CD4-positive, alpha-beta T cell (primary cell): ENCODE data around the gene GPR176. TPM values are rescaled to one million over a fixed set of nuclear protein-coding genes. Genes with fewer than 3 reads are reported as not detected.

Experiments
- ATAC-seq: fragments of 200-7000 bp; cut with Tn5 transposase; one replicate; pipeline ENCODE4 v1.10.0; 2022; ENCODE audit warnings: mild to moderate bottlenecking; ENCODE audit not compliant: poor library complexity
- CTCF ChIA-PET: fragments of 350-600 bp; sonication (Branson Sonifier 250); formaldehyde crosslinking; loops from one replicate; lab custom pipeline; 2021; ENCODE audit warnings: antibody characterized with exemption, inconsistent platforms; lab: Charles Lee
- POLR2A ChIA-PET: fragments of 350-600 bp; sonication (Branson Sonifier 250); formaldehyde crosslinking; loops from one replicate; lab custom pipeline; 2021; ENCODE audit warnings: antibody characterized with exemption, inconsistent platforms; lab: Charles Lee
- DNase-seq, 14 experiments: peaks; one replicate each; pipeline ENCODE4 v3.0.0-alpha.2; 2013 to 2020; ENCODE audit warnings: mixed read lengths in 2 of 14
- H3K27ac ChIP-seq, 2 donors: one replicate each; pipeline versions ENCODE4 v1.5.1 to v1.7.0; 2013; ENCODE audit warnings: low read length in 2 of 2, low read depth in 1 of 2, mild to moderate bottlenecking in 1 of 2
- H3K27me3 ChIP-seq, 2 experiments: 1 replicate in 1 of 2; 2 replicates in 1 of 2; pipeline versions ENCODE4 v1.6.1 to v1.7.0; 2013; ENCODE audit warnings: low read length in 2 of 2, control low read depth in 1 of 2, mild to moderate bottlenecking in 1 of 2, moderate library complexity in 1 of 2; ENCODE audit not compliant: insufficient read depth in 2 of 2, control insufficient read depth in 1 of 2
- H3K36me3 ChIP-seq: one replicate; pipeline ENCODE4 v1.6.1; 2013; ENCODE audit warnings: low read length, control low read depth; ENCODE audit not compliant: insufficient read depth
- H3K4me1 ChIP-seq: one replicate; pipeline ENCODE4 v1.6.1; 2013; ENCODE audit warnings: low read length, control low read depth; ENCODE audit not compliant: insufficient read depth
- H3K4me3 ChIP-seq: one replicate; pipeline ENCODE4 v1.5.1; 2013; ENCODE audit warnings: mild to moderate bottlenecking, low read length, moderate library complexity
- H3K9me3 ChIP-seq, 2 experiments: 1 replicate in 1 of 2; 2 replicates in 1 of 2; pipeline versions ENCODE4 v1.6.1 to v1.7.0; 2013; ENCODE audit warnings: low read length in 2 of 2, mild to moderate bottlenecking in 2 of 2, control low read depth in 1 of 2, moderate library complexity in 1 of 2; ENCODE audit not compliant: control insufficient read depth in 1 of 2, insufficient read depth in 1 of 2
- H3K27ac Mint-ChIP-seq: one replicate; pipeline ENCODE4 v1.8.0; 2020; ENCODE audit warnings: mixed read lengths
- H3K27me3 Mint-ChIP-seq: one replicate; pipeline ENCODE4 v1.8.0; 2021; ENCODE audit warnings: mixed read lengths
- H3K36me3 Mint-ChIP-seq: one replicate; pipeline ENCODE4 v1.8.0; 2021; ENCODE audit warnings: low read depth, mixed read lengths
- H3K4me1 Mint-ChIP-seq: one replicate; pipeline ENCODE4 v1.8.0; 2021; ENCODE audit warnings: low read depth, mixed read lengths
- H3K4me3 Mint-ChIP-seq: one replicate; pipeline ENCODE4 v1.8.0; 2020; ENCODE audit warnings: mild to moderate bottlenecking, mixed read lengths
- H3K9me3 Mint-ChIP-seq: one replicate; pipeline ENCODE4 v1.8.0; 2020; ENCODE audit warnings: mixed read lengths
- intact Hi-C, 2 experiments: fragments of 100-400 bp; cut with DNase I in 1 of 2; cut with micrococcal nuclease in 1 of 2; formaldehyde crosslinking; loops; one replicate each; pipeline versions ENCODE4 v1.15.1 to v1.9.0; 2023 to 2025; cut with DNase I, micrococcal nuclease
- total RNA-seq, 174 experiments: library from RNA in 2 of 174; stranded (reverse) in 2 of 174; gene quantifications; one replicate each; pipeline ENCODE4 v1.2.3 and lab custom pipeline; 2021 to 2026
- TF ChIP-seq, protein P1 (sequence below): fragments of 200-600 bp; IDR thresholded peaks from one replicate; pipeline ENCODE4 v1.8.0; 2022; ENCODE audit warnings: antibody characterized with exemption, mild to moderate bottlenecking

The GPR176 gene
- total RNA-seq, 2 experiments from 2014 or later: not detected

DNA sequence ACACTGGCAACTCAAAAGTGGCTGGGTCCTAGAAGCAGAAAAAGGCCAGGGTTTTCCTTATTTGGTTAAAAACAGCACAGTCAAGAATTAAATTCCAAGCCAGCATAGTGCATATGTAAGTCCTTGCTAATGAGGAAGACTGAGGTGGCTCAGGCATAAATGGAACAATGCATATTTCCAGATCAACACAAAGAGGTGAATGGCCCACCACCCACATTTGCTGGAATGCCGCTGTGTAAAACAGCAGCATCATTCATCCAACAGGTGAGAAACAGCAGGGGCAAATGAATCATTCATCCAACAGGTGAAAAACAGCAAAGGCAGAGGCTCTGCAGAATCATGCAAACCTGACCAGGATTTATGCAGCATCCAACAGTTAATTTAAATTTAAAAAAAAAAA, 32.9 kb downstream of the GPR176 start:
- Histone ChIP-seq H3K36me3 (no peaks in the 10 kb centered on the region), H3K27me3 (peaks cover 2 to 10% of the 10 kb centered on the region in 2 experiments), H3K27ac (no peak overlapping the region), H3K9me3 (no peaks in the 10 kb centered on the region), H3K4me1 (no peaks in the 10 kb centered on the region), H3K4me3 (no peak overlapping the region)
- TF ChIP-seq, protein P1, sequence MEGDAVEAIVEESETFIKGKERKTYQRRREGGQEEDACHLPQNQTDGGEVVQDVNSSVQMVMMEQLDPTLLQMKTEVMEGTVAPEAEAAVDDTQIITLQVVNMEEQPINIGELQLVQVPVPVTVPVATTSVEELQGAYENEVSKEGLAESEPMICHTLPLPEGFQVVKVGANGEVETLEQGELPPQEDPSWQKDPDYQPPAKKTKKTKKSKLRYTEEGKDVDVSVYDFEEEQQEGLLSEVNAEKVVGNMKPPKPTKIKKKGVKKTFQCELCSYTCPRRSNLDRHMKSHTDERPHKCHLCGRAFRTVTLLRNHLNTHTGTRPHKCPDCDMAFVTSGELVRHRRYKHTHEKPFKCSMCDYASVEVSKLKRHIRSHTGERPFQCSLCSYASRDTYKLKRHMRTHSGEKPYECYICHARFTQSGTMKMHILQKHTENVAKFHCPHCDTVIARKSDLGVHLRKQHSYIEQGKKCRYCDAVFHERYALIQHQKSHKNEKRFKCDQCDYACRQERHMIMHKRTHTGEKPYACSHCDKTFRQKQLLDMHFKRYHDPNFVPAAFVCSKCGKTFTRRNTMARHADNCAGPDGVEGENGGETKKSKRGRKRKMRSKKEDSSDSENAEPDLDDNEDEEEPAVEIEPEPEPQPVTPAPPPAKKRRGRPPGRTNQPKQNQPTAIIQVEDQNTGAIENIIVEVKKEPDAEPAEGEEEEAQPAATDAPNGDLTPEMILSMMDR: no peak
- ATAC-seq: no peak
- intact Hi-C loops: loop anchor here in 1 of 2 experiments (5.0 kb wide), 1 partner anchor 385 kb away; no protein-coding TSS in a partner anchor
- CTCF ChIA-PET: interaction anchor here (0.6 kb wide), 1 partner anchor 48 kb away, joined by 3 read pairs; no protein-coding TSS in a partner anchor
- DNase-seq: no peak
- Mint-ChIP-seq H3K4me3 (no peak overlapping the region), H3K27me3 (peaks cover 12% of the 10 kb centered on the region), H3K4me1 (no peaks in the 10 kb centered on the region), H3K27ac (no peak overlapping the region), H3K36me3 (no peaks in the 10 kb centered on the region), H3K9me3 (no peaks in the 10 kb centered on the region)
- POLR2A ChIA-PET: no interaction called here

DNA sequence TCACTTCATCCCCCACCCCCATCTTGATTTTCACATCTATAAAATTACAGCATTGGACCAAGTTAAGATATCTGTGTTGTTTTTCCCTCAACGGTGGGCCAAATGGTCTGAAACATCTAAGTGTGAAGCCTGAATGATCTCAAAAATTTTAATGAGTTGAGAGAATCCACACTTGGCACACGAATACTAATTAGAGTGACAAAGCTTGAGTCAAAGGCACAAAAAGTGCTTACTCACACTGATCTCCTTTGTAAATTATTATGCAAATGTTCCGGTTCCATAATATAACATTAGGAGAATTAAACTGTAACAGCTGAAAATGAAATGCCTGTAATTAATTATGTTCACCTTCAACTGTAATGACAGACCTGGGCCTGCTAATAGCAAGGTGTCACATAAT, 33.6 kb downstream of the GPR176 start:
- no peaks in the 10 kb centered on the region for H3K36me3 Mint-ChIP-seq
- no peaks in the 10 kb centered on the region for H3K4me1 Mint-ChIP-seq
- H3K9me3 ChIP-seq: no peaks in the 10 kb centered on the region
- no peak overlapping the region for H3K4me3 Mint-ChIP-seq
- H3K27me3 ChIP-seq: peaks cover 2 to 10% of the 10 kb centered on the region in 2 experiments
- H3K36me3 ChIP-seq: no peaks in the 10 kb centered on the region
- H3K27ac ChIP-seq: no peak overlapping the region
- H3K27me3 Mint-ChIP-seq: peaks cover 20% of the 10 kb centered on the region
- H3K9me3 Mint-ChIP-seq: no peaks in the 10 kb centered on the region
- ATAC-seq (no peak), DNase-seq (no peak)
- H3K27ac Mint-ChIP-seq: no peak overlapping the region
- ChIA-PET CTCF (no interaction called here), POLR2A (no interaction called here)
- H3K4me3 ChIP-seq: no peak overlapping the region
- no peaks in the 10 kb centered on the region for H3K4me1 ChIP-seq
- TF ChIP-seq, protein P1: no peak
- intact Hi-C loops: loop anchor here in 1 of 2 experiments (5.0 kb wide), 1 partner anchor 386 kb away; no protein-coding TSS in a partner anchor

DNA sequence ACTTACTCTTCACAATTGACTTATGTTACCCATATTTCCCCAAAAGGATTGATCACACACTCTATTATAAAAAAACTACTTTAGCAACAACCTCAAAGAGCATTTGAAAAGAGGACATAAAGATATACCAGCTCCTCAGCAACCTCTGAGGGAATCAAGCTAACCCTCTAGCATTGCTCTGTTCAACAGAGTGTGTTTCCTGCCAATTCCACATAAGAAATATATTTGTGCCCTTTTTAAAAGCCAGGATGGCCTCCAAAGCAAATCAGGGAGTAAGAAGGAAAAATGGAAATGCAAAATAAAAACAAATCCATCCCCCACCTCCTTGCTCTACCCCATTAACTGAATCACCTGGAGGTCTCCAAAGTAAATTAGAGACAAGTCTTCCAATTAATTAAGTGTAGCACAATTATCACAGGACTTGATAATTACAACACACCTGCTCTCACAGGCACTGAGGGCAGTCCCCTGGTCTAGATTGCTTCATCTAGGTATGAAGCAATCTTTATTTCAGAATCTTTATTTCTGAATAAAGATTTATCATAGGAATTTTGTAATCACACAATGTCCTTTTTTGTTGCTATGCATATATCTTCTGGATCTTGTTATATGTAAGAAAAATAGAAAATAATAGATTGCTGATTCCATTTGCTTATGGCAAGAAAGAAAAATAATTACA, 34.8 kb downstream of the GPR176 start:
- Mint-ChIP-seq H3K36me3 (no peaks in the 10 kb centered on the region), H3K4me1 (no peaks in the 10 kb centered on the region), H3K27ac (no peak overlapping the region), H3K27me3 (peaks cover 20% of the 10 kb centered on the region), H3K4me3 (no peak overlapping the region), H3K9me3 (no peaks in the 10 kb centered on the region)
- ChIA-PET CTCF (no interaction called here), POLR2A (no interaction called here)
- H3K27ac ChIP-seq: no peak overlapping the region
- ATAC-seq: no peak
- TF ChIP-seq, protein P1: no peak
- H3K4me3 ChIP-seq: no peak overlapping the region
- no peaks in the 10 kb centered on the region for H3K9me3 ChIP-seq
- no peaks in the 10 kb centered on the region for H3K36me3 ChIP-seq
- DNase-seq: no peak
- peaks cover 2 to 10% of the 10 kb centered on the region in 2 experiments for H3K27me3 ChIP-seq
- no peaks in the 10 kb centered on the region for H3K4me1 ChIP-seq
- intact Hi-C loops: loop anchor here in 1 of 2 experiments (5.0 kb wide), 1 partner anchor 387 kb away; no protein-coding TSS in a partner anchor
